GM23248 (cell line): ENCODE data around the gene ANGEL2. TPM values are rescaled to one million over a fixed set of nuclear protein-coding genes. Genes with fewer than 3 reads are reported as not detected.

ENCODE experiments used
- DNase-seq: peaks from one replicate; pipeline ENCODE4 v3.0.0-alpha.2; 2015
- H2AFZ ChIP-seq: fragments of 200-600 bp; sonication (generic); 2 replicates; pipeline ENCODE4 v1.6.1; 2016; ENCODE audit warnings: antibody characterized with exemption
- H3F3A ChIP-seq: fragments of 200-600 bp; sonication (generic); 2 replicates; pipeline ENCODE4 v1.6.1; 2016; ENCODE audit warnings: mild to moderate bottlenecking, antibody characterized with exemption, mixed run types; ENCODE audit not compliant: insufficient read depth
- H3K27ac ChIP-seq: fragments of 200-600 bp; sonication (generic); 2 replicates; pipeline ENCODE4 v1.5.1; 2016; ENCODE audit warnings: mild to moderate bottlenecking
- H3K27me3 ChIP-seq: fragments of 200-600 bp; sonication (generic); replicated peaks from 2 replicates; pipeline ENCODE4 v1.6.1; 2016; ENCODE audit warnings: mild to moderate bottlenecking; ENCODE audit not compliant: insufficient read depth
- H3K36me3 ChIP-seq: fragments of 200-600 bp; sonication (generic); 2 replicates; pipeline ENCODE4 v1.6.1; 2016; ENCODE audit warnings: low read depth, mild to moderate bottlenecking
- H3K4me1 ChIP-seq: fragments of 200-600 bp; sonication (generic); 2 replicates; pipeline ENCODE4 v1.6.1; 2016; ENCODE audit warnings: mild to moderate bottlenecking; ENCODE audit not compliant: insufficient read depth
- H3K4me2 ChIP-seq: fragments of 200-600 bp; sonication (generic); one replicate; pipeline ENCODE4 v1.6.1; 2016; ENCODE audit warnings: mild to moderate bottlenecking; ENCODE audit not compliant: unreplicated experiment
- H3K4me3 ChIP-seq: fragments of 200-600 bp; sonication (generic); 2 replicates; pipeline ENCODE4 v1.5.1; 2016; ENCODE audit warnings: mild to moderate bottlenecking
- H3K79me2 ChIP-seq: fragments of 200-600 bp; sonication (generic); 2 replicates; pipeline ENCODE4 v1.6.1; 2016; ENCODE audit warnings: mild to moderate bottlenecking; ENCODE audit not compliant: insufficient read depth
- H3K9ac ChIP-seq: fragments of 200-600 bp; sonication (generic); 2 replicates; pipeline ENCODE4 v1.6.1; 2016; ENCODE audit warnings: mild to moderate bottlenecking
- H3K9me2 ChIP-seq: fragments of 200-600 bp; sonication (generic); 2 replicates; pipeline ENCODE4 v1.6.1; 2016; ENCODE audit warnings: mixed run types, mild to moderate bottlenecking, moderate library complexity; ENCODE audit not compliant: insufficient read depth
- H3K9me3 ChIP-seq: fragments of 200-600 bp; sonication (generic); one replicate; pipeline ENCODE4 v1.6.1; 2017; ENCODE audit warnings: low read depth
- H4K20me1 ChIP-seq: fragments of 200-600 bp; sonication (generic); 2 replicates; pipeline ENCODE4 v1.6.0; 2016; ENCODE audit not compliant: insufficient read depth
- EZH2 ChIP-seq: fragments of 200-600 bp; sonication (generic); IDR thresholded peaks from 2 replicates; pipeline ENCODE4 v1.6.1; 2018; ENCODE audit warnings: antibody characterized with exemption, mild to moderate bottlenecking; ENCODE audit not compliant: insufficient read depth, poor library complexity, severe bottlenecking
- EZH2phosphoT487 ChIP-seq: fragments of 200-600 bp; sonication (generic); IDR thresholded peaks from 2 replicates; pipeline ENCODE4 v1.6.1; 2018; ENCODE audit warnings: antibody characterized with exemption, moderate library complexity, mild to moderate bottlenecking, low read depth; ENCODE audit not compliant: insufficient read depth
- WGBS, 2 experiments: methylation state at CpG; one replicate each; pipeline ENCODE4 v1.1.6; 2015 to 2017; ENCODE audit warnings: low lambda C conversion rate in 2 of 2, low coverage in 1 of 2; ENCODE audit errors: missing lambda C conversion rate in 2 of 2; 5-methylcytosine and 5-hydroxymethylcytosine counted together
- in situ Hi-C: fragments of 300-500 bp; cut with MboI; formaldehyde crosslinking; loops from 2 replicates; pipeline ENCODE4 v1.15.0; 2020
- polyA plus RNA-seq: library from polyadenylated mRNA; unstranded; fragments of >200 nt; fragmentation: Nextera tagmentation; extraction: Ambion mirVana; gene quantifications from 2 replicates; pipeline ENCODE4 v1.2.1, GENCODE V29; 2016
- total RNA-seq: library from RNA; depleted of rRNA; stranded (reverse); fragments of >200 nt; shearing (Covaris generic); gene quantifications from 2 replicates; pipeline ENCODE4 v1.2.3, GENCODE V29; 2014

ANGEL2 gene
- total and polyA plus RNA-seq, 2 experiments from 2014 or later, result 19.7 to 28.5 TPM

GRCh38 chr1:212955961-212956620 is 59.6 kb downstream of the ANGEL2 start:
- no peaks in the 10 kb centered on the region for H3K9me3 ChIP-seq
- H3K36me3 ChIP-seq, result no peaks in the 10 kb centered on the region
- no peak overlapping the region for H2AFZ ChIP-seq
- DNase-seq, result no peak
- 0 out of 2 replicates have a peak, but pooled peaks cover under 1% of the 10 kb centered on the region for H3K4me1 ChIP-seq
- H3K4me3 ChIP-seq, result no peak overlapping the region
- no peaks in the 10 kb centered on the region for H3K79me2 ChIP-seq
- no peak for TF ChIP-seq EZH2phosphoT487
- TF ChIP-seq EZH2, result no peak
- no peak overlapping the region for H3K4me2 ChIP-seq
- no peaks in the 10 kb centered on the region for H3K9me2 ChIP-seq
- H3K27me3 ChIP-seq, result peaks cover 35% of the 10 kb centered on the region
- H3K9ac ChIP-seq, result no peak overlapping the region
- no peak overlapping the region for H3K27ac ChIP-seq
- in situ Hi-C loops, result no loop called here
- no peaks in the 10 kb centered on the region for H3F3A ChIP-seq
- H4K20me1 ChIP-seq, result no peaks in the 10 kb centered on the region
- WGBS, 2 experiments, result 52 to 69% methylated on average over 8 of the region's 8 CpGs

- Histone ChIP-seq H3K4me2 (no peak overlapping the region), H3K27me3 (peaks cover 41% of the 10 kb centered on the region), H3F3A (no peaks in the 10 kb centered on the region), H3K27ac (no peak overlapping the region), H3K9ac (no peak overlapping the region), H3K79me2 (no peaks in the 10 kb centered on the region), H3K36me3 (no peaks in the 10 kb centered on the region), H3K9me2 (no peaks in the 10 kb centered on the region), H2AFZ (no peak overlapping the region), H3K9me3 (no peaks in the 10 kb centered on the region), H4K20me1 (no peaks in the 10 kb centered on the region), H3K4me1 (0 out of 2 replicates have a peak, but pooled peaks cover 3% of the 10 kb centered on the region), H3K4me3 (no peak overlapping the region)
- TF ChIP-seq EZH2phosphoT487 (no peak), EZH2 (no peak)
- no peak for DNase-seq
- in situ Hi-C loops, result no loop called here
- WGBS, 2 experiments, result 65 to 66% methylated on average over 3 of the region's 3 CpGs
Measured at GRCh38 chr1:212955098-212955497, 60.6 kb downstream of the ANGEL2 start.

GRCh38 chr1:212954514-212954913 is 61.2 kb downstream of the ANGEL2 start:
- 79% methylated on average over 6 of the region's 6 CpGs for WGBS, 2 experiments
- Histone ChIP-seq H2AFZ (no peak overlapping the region), H3K4me3 (no peak overlapping the region), H3K27me3 (peaks cover 46% of the 10 kb centered on the region), H3K4me1 (0 out of 2 replicates have a peak, but pooled peaks cover 3% of the 10 kb centered on the region), H3K36me3 (no peaks in the 10 kb centered on the region), H3K9me3 (no peaks in the 10 kb centered on the region), H3K9me2 (no peaks in the 10 kb centered on the region), H4K20me1 (no peaks in the 10 kb centered on the region), H3K79me2 (no peaks in the 10 kb centered on the region), H3K27ac (no peak overlapping the region), H3F3A (no peaks in the 10 kb centered on the region), H3K9ac (no peak overlapping the region), H3K4me2 (no peak overlapping the region)
- in situ Hi-C loops, result no loop called here
- TF ChIP-seq EZH2 (no peak), EZH2phosphoT487 (no peak)
- no peak for DNase-seq

GRCh38 chr1:212953321-212953720 is 62.3 kb downstream of the ANGEL2 start:
- Histone ChIP-seq H3K27me3 (peaks cover 57% of the 10 kb centered on the region), H3K9ac (no peak overlapping the region), H3K9me2 (no peaks in the 10 kb centered on the region), H3K4me2 (no peak overlapping the region), H3K4me1 (0 out of 2 replicates have a peak, but pooled peaks cover 3% of the 10 kb centered on the region), H4K20me1 (no peaks in the 10 kb centered on the region), H3K36me3 (no peaks in the 10 kb centered on the region), H2AFZ (no peak overlapping the region), H3F3A (no peaks in the 10 kb centered on the region), H3K79me2 (no peaks in the 10 kb centered on the region), H3K4me3 (no peak overlapping the region), H3K9me3 (no peaks in the 10 kb centered on the region), H3K27ac (no peak overlapping the region)
- in situ Hi-C loops, result no loop called here
- 69 to 70% methylated on average over 3 of the region's 3 CpGs for WGBS, 2 experiments
- TF ChIP-seq EZH2, result no peak
- TF ChIP-seq EZH2phosphoT487, result no peak
- no peak for DNase-seq
